Coronary artery (tissue), 2 donors: ENCODE data around the gene TMEM115.

ENCODE experiments used
- DNase-seq: peaks from one replicate; pipeline ENCODE4 v3.0.0-alpha.2; 2017; ENCODE audit warnings: low spot score
- H3K27ac ChIP-seq, 2 donors: fragments of 200-600 bp; sonication (generic); one replicate each; pipeline ENCODE4 v1.5.1; 2016 to 2019
- H3K4me3 ChIP-seq: fragments of 200-600 bp; sonication (generic); 2 replicates; pipeline ENCODE4 v1.5.1; 2016; ENCODE audit warnings: mild to moderate bottlenecking, moderate library complexity
- CTCF ChIP-seq: fragments of 200-600 bp; sonication (generic); IDR thresholded peaks from one replicate; pipeline ENCODE4 v1.5.1; 2019; ENCODE audit warnings: antibody characterized with exemption

TMEM115 gene

GRCh38 chr3:50340147-50340447, 19.2 kb downstream of the TMEM115 start:
- H3K27ac ChIP-seq: peak overlapping the region; percentile 82 to 99
- H3K4me3 ChIP-seq: peak overlapping the region; percentile 73
- DNase-seq: no peak
- no peak for TF ChIP-seq CTCF

- DNase-seq: no peak
- Histone ChIP-seq H3K4me3 (peak overlapping the region; percentile 73), H3K27ac (peak overlapping the region; percentile 82 to 99)
- TF ChIP-seq CTCF: no peak
Observed at GRCh38 chr3:50339485-50340146, 19.7 kb downstream of the TMEM115 start.

- no peak for DNase-seq
- Histone ChIP-seq H3K27ac (peak overlapping the region; percentile 95 to 99), H3K4me3 (peak overlapping the region; percentile 91)
- no peak for TF ChIP-seq CTCF
Observed at GRCh38 chr3:50338965-50339364, 20.4 kb downstream of the TMEM115 start.

GRCh38 chr3:50337175-50337861, 22.0 kb downstream of the TMEM115 start:
- H3K4me3 ChIP-seq: peak overlapping the region; percentile 91
- TF ChIP-seq CTCF: no peak
- peak; percentile 100 for DNase-seq
- peak overlapping the region; percentile 95 to 99 for H3K27ac ChIP-seq

GRCh38 chr3:50336452-50337174, 22.7 kb downstream of the TMEM115 start:
- no peak for DNase-seq
- no peak for TF ChIP-seq CTCF
- peak overlapping the region; percentile 91 for H3K4me3 ChIP-seq
- peak overlapping the region; percentile 95 to 99 for H3K27ac ChIP-seq

- peak overlapping the region; percentile 43 for H3K4me3 ChIP-seq
- no peak for DNase-seq
Observed at GRCh38 chr3:50334339-50335075, 24.8 kb downstream of the TMEM115 start.

More at GRCh38 chr3:50334339-50335075, 24.8 kb downstream of the TMEM115 start:
- peak overlapping the region; percentile 91 to 95 for H3K27ac ChIP-seq
- no peak for TF ChIP-seq CTCF
